ENCODE data around the gene LIG3. TPM values are rescaled to one million over a fixed set of nuclear protein-coding genes. Genes with fewer than 3 reads are reported as not detected.

Gene LIG3
- total and polyA plus RNA-seq, 2 of the 13 experiments (the other 11 are each of a cell fraction or from before 2014, with no cell fraction given), result 34.4 to 36.2 TPM

- WGBS (ENCODE audit: low lambda C conversion rate), result 3% methylated on average over 7 of the region's 69 CpGs
- Histone ChIP-seq H4K20me1 (ENCODE audit: insufficient read depth, low read length) (no peaks in the 10 kb centered on the region; the same call in 1 of the 2 replicates), H3K4me3 (replicated peaks in 1 of 3; ENCODE audit: insufficient read depth in 1 of 3, low read depth in 2 of 3, low read length in 3 of 3) (peak overlapping the region; percentile 73 to 87 (median 86)), H3K36me3 (replicated peaks in 1 of 2; ENCODE audit: control insufficient read depth in 1 of 2, insufficient read depth in 2 of 2, low read length in 2 of 2) (peaks cover 2 to 18% of the 10 kb centered on the region in 2 experiments; a peak in 4 of 5 replicates), H3K4me1 (ENCODE audit: insufficient read depth, low read length) (peaks cover 44% of the 10 kb centered on the region), H3K9ac (ENCODE audit: insufficient read depth, low read depth, low read length) (peak overlapping the region; percentile 99), H3K4me2 (ENCODE audit: low read depth, low read length) (peak overlapping the region; percentile 85), H3K27me3 (ENCODE audit: control insufficient read depth in 1 of 2, insufficient read depth in 2 of 2, low read length in 2 of 2) (no peaks in the 10 kb centered on the region), H3K9me3 (ENCODE audit: low read length) (no peaks in the 10 kb centered on the region), H3K79me2 (ENCODE audit: insufficient read depth, low read length) (peaks cover 32% of the 10 kb centered on the region), H2AFZ (ENCODE audit: low read length) (no peak overlapping the region), H3K27ac (ENCODE audit: extremely low read length, insufficient read depth, low read length) (peak overlapping the region; percentile 98)
- in situ Hi-C loops (cut with HindIII; ENCODE audit: extremely low pct_ligation_motif_present, low pct_unique_long_range_greater_than_20kb), result no loop called here
- ChIA-PET POLR2A (interaction anchor here (1.0 to 3.2 kb wide), 9 partner anchors 17 to 148 kb away, joined by 3 to 14 read pairs (median 5); partner anchors contain the start of genes CCT6B, RFFL and ZNF830), CTCF (ENCODE audit: low intra/inter-chr PET ratio, low total read pairs) (no interaction called here)
- TSS peak; percentile 67 for BruUV-seq (replicated peaks)
- DNase-seq (ENCODE audit: low spot score) (peak; percentile 83), ATAC-seq (peak; percentile 93), FAIRE-seq (peak; percentile 63)
- intact Hi-C loops (cut with micrococcal nuclease; ENCODE audit: unreplicated experiment), result loop anchor here (2.0 kb wide), 1 partner anchor 20 kb away; the partner anchor contains the start of genes CCT6B and ZNF830
- TF ChIP-seq AKAP8 (CRISPR knock-in tag; IDR thresholded peaks at IDR 0.05) (no peak), ZSCAN5A (CRISPR knock-in tag; IDR thresholded peaks at IDR 0.05; ENCODE audit: borderline replicate concordance) (0 out of 2 replicates have a peak, but pooled peaks have one; percentile 36), RFX5 (IDR thresholded peaks at IDR 0.05; ENCODE audit: low read depth, low read length) (no peak), DPF2 (CRISPR knock-in tag; IDR thresholded peaks at IDR 0.05; ENCODE audit: borderline replicate concordance, low read depth) (no peak), ZBTB38 (CRISPR knock-in tag; IDR thresholded peaks at IDR 0.05) (no peak), ZNF124 (CRISPR knock-in tag; IDR thresholded peaks at IDR 0.05) (0 out of 2 replicates have a peak, but pooled peaks have one; percentile 18), USF2 (IDR thresholded peaks at IDR 0.05; ENCODE audit: low read depth, low read length) (no peak), USF2 (CRISPR knock-in tag; IDR thresholded peaks at IDR 0.05; ENCODE audit: borderline replicate concordance) (peak; percentile 2; the same call in 1 of the 2 replicates), IRX3 (CRISPR knock-in tag; IDR thresholded peaks at IDR 0.05; ENCODE audit: borderline replicate concordance, low read depth) (0 out of 2 replicates have a peak, but pooled peaks have one; percentile 31), KDM5B (CRISPR knock-in tag; IDR thresholded peaks at IDR 0.05; ENCODE audit: borderline replicate concordance) (peak; percentile 45; the same call in 1 of the 2 replicates), TMF1 (CRISPR knock-in tag; IDR thresholded peaks at IDR 0.05; ENCODE audit: low read depth) (0 out of 2 replicates have a peak, but pooled peaks have one; percentile 46), MNT (IDR thresholded peaks at IDR 0.05) (no peak; the same call in 1 of the 2 replicates), GTF2F1 (IDR thresholded peaks at IDR 0.05; ENCODE audit: low read length) (no peak), ZNF382 (CRISPR knock-in tag; IDR thresholded peaks at IDR 0.05; ENCODE audit: borderline replicate concordance) (no peak), KMT2B (CRISPR knock-in tag; IDR thresholded peaks at IDR 0.05) (peak; percentile 45; the same call in 1 of the 2 replicates)
These were observed 597 bp downstream of the LIG3 start for GRCh38 chr17:34980681-34981537.

Data from HepG2 (cell line).